Psoas muscle (tissue), 8 donors: ENCODE data around the gene GREB1. TPM values are rescaled to one million over a fixed set of nuclear protein-coding genes. Genes with fewer than 3 reads are reported as not detected.

Experiments used
- ATAC-seq, 4 donors: fragments of 200-7000 bp; cut with Tn5 transposase; one replicate each; pipeline ENCODE4 v1.9.1; 2020; ENCODE audit warnings: moderate library complexity in 3 of 4, mild to moderate bottlenecking in 2 of 4
- DNase-seq, 2 donors: peaks; one replicate each; pipeline ENCODE4 v3.0.0-alpha.2; 2020
- H3K27ac ChIP-seq: fragments of 200-600 bp; one replicate; pipeline ENCODE4 v1.8.0; 2022
- H3K27me3 ChIP-seq, 3 donors: fragments of 200-600 bp in 1 of 3; one replicate each; pipeline versions ENCODE4 v1.6.1 to v1.8.0; 2013 to 2022; ENCODE audit warnings: low read length in 2 of 3, mild to moderate bottlenecking in 2 of 3, moderate library complexity in 1 of 3; ENCODE audit not compliant: insufficient read depth in 3 of 3
- H3K36me3 ChIP-seq, 2 donors: fragments of 200-600 bp in 1 of 2; one replicate each; pipeline versions ENCODE4 v1.6.1 to v1.8.0; 2013 to 2022; ENCODE audit warnings: low read depth in 1 of 2, mild to moderate bottlenecking in 1 of 2, moderate library complexity in 1 of 2; ENCODE audit not compliant: insufficient read depth in 1 of 2
- H3K4me1 ChIP-seq: fragments of 200-600 bp; one replicate; pipeline ENCODE4 v1.8.0; 2022
- H3K4me3 ChIP-seq: fragments of 200-600 bp; one replicate; pipeline ENCODE4 v1.8.0; 2022; ENCODE audit warnings: mild to moderate bottlenecking
- H3K9me3 ChIP-seq: fragments of 200-600 bp; one replicate; pipeline ENCODE4 v1.8.0; 2022
- CTCF ChIP-seq: fragments of 200-600 bp; IDR thresholded peaks from one replicate; pipeline ENCODE4 v1.8.0; 2022; ENCODE audit warnings: antibody characterized with exemption
- WGBS, 3 donors: extraction: QIAGEN DNeasy Blood & Tissue Kit; methylation state at CpG; one replicate each; pipeline versions ENCODE4 v1.1.6 to v1.1.7; 2013; 5-methylcytosine and 5-hydroxymethylcytosine counted together
- intact Hi-C, 2 donors: fragments of 100-400 bp; cut with DNase I; formaldehyde crosslinking; loops; one replicate each; pipeline versions ENCODE4 v1.11.0 to v1.14.2; 2022
- polyA plus RNA-seq, 3 donors: library from polyadenylated mRNA; stranded (reverse); fragments of 200-250 nt; gene quantifications; one replicate each; pipeline ENCODE4 v1.2.3, GENCODE V29; 2013
- total RNA-seq, 4 donors: library from RNA; stranded (reverse); fragmentation: NEBNext Ultra II Directional in 2 of 4; extraction: Animal tissue kit (Norgen Biotek cat#: 25700) in 2 of 4; gene quantifications; one replicate each; pipeline versions ENCODE4 v1.2.1 to v1.2.4, GENCODE V29; 2021 to 2023
- donor health status: healthy with polysubstance abuse.
- donor health status: DM: no; HTN: no; CAD: no; lungs with moderate emphysema.
- donor health status: Bipolar disorder and iron deficiency.
- donor health status: healthy.
- donor health status: DM: yes; HTN: yes; CAD: no.
- donor health status: DM: no; HTN: no; CAD: no.
- donor health status: DM: no; HTN: no; CAD: no.
- donor health status: DM: yes; HTN: yes; CAD: no.

GREB1 gene
- total and polyA plus RNA-seq, 7 donors, result 1.3 to 17.5 (median 3.2) TPM

GRCh38 chr2:11581124-11581796, 47.4 kb downstream of the GREB1 start:
- peaks cover 0 to 2% of the 10 kb centered on the region in 2 donors for H3K36me3 ChIP-seq
- ATAC-seq (no peak), DNase-seq (no peak)
- no peak overlapping the region for H3K27ac ChIP-seq
- 90 to 95% (median 94%) methylated on average over 9 of the region's 9 CpGs for WGBS, 3 donors
- no peak for TF ChIP-seq CTCF
- peaks cover 7% of the 10 kb centered on the region for H3K4me1 ChIP-seq
- H3K9me3 ChIP-seq, result no peaks in the 10 kb centered on the region
- no peaks in the 10 kb centered on the region for H3K27me3 ChIP-seq
- intact Hi-C loops, result loop anchor here (10.0 kb wide), 2 partner anchors 446 to 746 kb away; a partner anchor contains a TSS
- no peak overlapping the region for H3K4me3 ChIP-seq

- no peaks in the 10 kb centered on the region for H3K9me3 ChIP-seq
- H3K27me3 ChIP-seq, result no peaks in the 10 kb centered on the region
- peak in 2 of 4 donors; percentile 3 to 21 for ATAC-seq
- 61 to 78% (median 73%) methylated on average over 18 to 19 of the region's 19 CpGs for WGBS, 3 donors
- TF ChIP-seq CTCF, result no peak
- H3K4me3 ChIP-seq, result peak overlapping the region; percentile 43
- intact Hi-C loops, result loop anchor here (2.0 to 10.0 kb wide), 4 partner anchors 103 to 747 kb away; a partner anchor contains a TSS
- peak overlapping the region; percentile 58 for H3K27ac ChIP-seq
- peaks cover 7% of the 10 kb centered on the region for H3K4me1 ChIP-seq
- DNase-seq, result no peak
- peaks cover 0 to 3% of the 10 kb centered on the region in 2 donors for H3K36me3 ChIP-seq
These were observed 48.2 kb downstream of the GREB1 start for GRCh38 chr2:11581797-11582611.

- Histone ChIP-seq H3K9me3 (no peaks in the 10 kb centered on the region), H3K36me3 (peaks cover 0 to 3% of the 10 kb centered on the region in 2 donors), H3K4me1 (peaks cover 7% of the 10 kb centered on the region), H3K27me3 (no peaks in the 10 kb centered on the region), H3K27ac (peak overlapping the region; percentile 58), H3K4me3 (peak overlapping the region; percentile 43)
- WGBS, 3 donors, result 29 to 40% (median 32%) methylated on average over 11 of the region's 11 CpGs
- peak; percentile 62 to 75 (median 66) for ATAC-seq
- no peak for TF ChIP-seq CTCF
- peak in 1 of 2 donors; percentile 38 for DNase-seq
- intact Hi-C loops, result loop anchor here (2.0 to 10.0 kb wide), 4 partner anchors 104 to 748 kb away; a partner anchor contains a TSS
These were observed 48.7 kb downstream of the GREB1 start for GRCh38 chr2:11582612-11582861.

- ATAC-seq (peak; percentile 69 to 81 (median 72)), DNase-seq (peak; percentile 78 to 89)
- Histone ChIP-seq H3K4me1 (peaks cover 7% of the 10 kb centered on the region), H3K9me3 (no peaks in the 10 kb centered on the region), H3K36me3 (peaks cover 0 to 3% of the 10 kb centered on the region in 2 donors), H3K27ac (peak overlapping the region; percentile 58), H3K27me3 (no peaks in the 10 kb centered on the region), H3K4me3 (peak overlapping the region; percentile 43)
- TF ChIP-seq CTCF, result peak; percentile 84
- 44 to 53% (median 45%) methylated on average over 19 of the region's 19 CpGs for WGBS, 3 donors
- intact Hi-C loops, result loop anchor here (2.0 to 10.0 kb wide), 4 partner anchors 104 to 748 kb away; a partner anchor contains a TSS
These were observed 49.3 kb downstream of the GREB1 start for GRCh38 chr2:11582862-11583752.
